ENCODE data around the gene POLD1.

POLD1 gene

GRCh38 chr19:50444059-50444458 lies 59.9 kb downstream of the POLD1 start:
- no peak for DNase-seq

- no peak for DNase-seq
These were observed 62.9 kb downstream of the POLD1 start for GRCh38 chr19:50447053-50447452.

GRCh38 chr19:50447750-50448149 lies 63.6 kb downstream of the POLD1 start:
- DNase-seq, result no peak

- DNase-seq, result no peak
These were observed 65.2 kb downstream of the POLD1 start for GRCh38 chr19:50449236-50449899.

- DNase-seq, result no peak
These were observed 66.4 kb downstream of the POLD1 start for GRCh38 chr19:50450369-50451222.

GRCh38 chr19:50451223-50451534 lies 67.0 kb downstream of the POLD1 start:
- DNase-seq, result no peak

- DNase-seq, result no peak
These were observed 69.1 kb downstream of the POLD1 start for GRCh38 chr19:50453243-50453642.

- DNase-seq, result no peak
These were observed 71.8 kb downstream of the POLD1 start for GRCh38 chr19:50455992-50456391.

GRCh38 chr19:50457300-50457699 lies 73.2 kb downstream of the POLD1 start:
- no peak for DNase-seq

- DNase-seq, result no peak
These were observed 74.4 kb downstream of the POLD1 start for GRCh38 chr19:50458396-50459066.

GRCh38 chr19:50459067-50459456 lies 74.9 kb downstream of the POLD1 start:
- DNase-seq, result no peak

- no peak for DNase-seq
These were observed 75.5 kb downstream of the POLD1 start for GRCh38 chr19:50459638-50460037.

- no peak for DNase-seq
These were observed 76.1 kb downstream of the POLD1 start for GRCh38 chr19:50460161-50460765.

GRCh38 chr19:50461066-50461875 lies 77.1 kb downstream of the POLD1 start:
- DNase-seq, result no peak

- DNase-seq, result no peak
These were observed 78.8 kb downstream of the POLD1 start for GRCh38 chr19:50462970-50463369.

- no peak for DNase-seq
These were observed 80.2 kb downstream of the POLD1 start for GRCh38 chr19:50464348-50464747.

- no peak for DNase-seq
These were observed 80.9 kb downstream of the POLD1 start for GRCh38 chr19:50465000-50465399.

GRCh38 chr19:50465986-50466705 lies 82.0 kb downstream of the POLD1 start:
- peak; percentile 38 for DNase-seq

- no peak for DNase-seq
These were observed 82.5 kb downstream of the POLD1 start for GRCh38 chr19:50466706-50467039.

- DNase-seq, result no peak
These were observed 83.4 kb downstream of the POLD1 start for GRCh38 chr19:50467566-50467965.

Data from NCI-H510A (cell line).